ENCODE results near the gene ANKIB1.

The ANKIB1 gene

DNA sequence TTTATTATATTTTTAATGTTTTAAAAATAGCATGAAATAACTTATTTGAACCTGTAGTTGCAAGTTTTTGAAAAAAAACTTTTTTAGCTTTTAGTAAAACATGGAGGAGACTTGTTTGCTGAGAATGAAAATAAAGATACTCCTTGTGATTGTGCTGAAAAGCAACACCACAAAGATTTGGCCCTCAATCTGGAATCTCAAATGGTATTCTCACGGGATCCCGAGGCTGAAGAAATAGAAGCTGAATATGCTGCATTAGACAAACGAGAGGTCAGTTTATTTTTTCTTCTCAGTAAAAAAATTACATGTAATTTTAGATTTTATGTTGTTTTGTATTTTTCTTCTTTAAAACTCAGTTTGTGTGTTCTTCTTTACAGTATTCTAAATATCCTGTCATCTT lies 73.5 kb downstream of the ANKIB1 start:
- DNase-seq (ENCODE audit: extremely low spot score): no peak
- ChIA-PET CTCF (no interaction called here), POLR2A (no interaction called here)
- TF ChIP-seq SP1 (IDR thresholded peaks at IDR 0.05) (no peak), HDGF (IDR thresholded peaks at IDR 0.05; ENCODE audit: borderline replicate concordance) (no peak), L3MBTL2 (conservative IDR thresholded peaks at IDR 0.05) (no peak), CTBP1 (IDR thresholded peaks at IDR 0.05; ENCODE audit: borderline replicate concordance) (no peak), TARDBP (IDR thresholded peaks at IDR 0.05) (no peak), FOXM1 (IDR thresholded peaks at IDR 0.05; ENCODE audit: borderline replicate concordance) (no peak), SUZ12 (IDR thresholded peaks at IDR 0.05) (no peak), LEF1 (IDR thresholded peaks at IDR 0.05; ENCODE audit: borderline replicate concordance) (no peak), BHLHE40 (IDR thresholded peaks at IDR 0.05; ENCODE audit: borderline replicate concordance) (no peak), FOXA1 (IDR thresholded peaks at IDR 0.05) (no peak), ARNT (IDR thresholded peaks at IDR 0.05) (no peak)
- TF ChIP-seq, protein P1, sequence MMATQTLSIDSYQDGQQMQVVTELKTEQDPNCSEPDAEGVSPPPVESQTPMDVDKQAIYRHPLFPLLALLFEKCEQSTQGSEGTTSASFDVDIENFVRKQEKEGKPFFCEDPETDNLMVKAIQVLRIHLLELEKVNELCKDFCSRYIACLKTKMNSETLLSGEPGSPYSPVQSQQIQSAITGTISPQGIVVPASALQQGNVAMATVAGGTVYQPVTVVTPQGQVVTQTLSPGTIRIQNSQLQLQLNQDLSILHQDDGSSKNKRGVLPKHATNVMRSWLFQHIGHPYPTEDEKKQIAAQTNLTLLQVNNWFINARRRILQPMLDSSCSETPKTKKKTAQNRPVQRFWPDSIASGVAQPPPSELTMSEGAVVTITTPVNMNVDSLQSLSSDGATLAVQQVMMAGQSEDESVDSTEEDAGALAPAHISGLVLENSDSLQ (IDR thresholded peaks at IDR 0.05): no peak

DNA sequence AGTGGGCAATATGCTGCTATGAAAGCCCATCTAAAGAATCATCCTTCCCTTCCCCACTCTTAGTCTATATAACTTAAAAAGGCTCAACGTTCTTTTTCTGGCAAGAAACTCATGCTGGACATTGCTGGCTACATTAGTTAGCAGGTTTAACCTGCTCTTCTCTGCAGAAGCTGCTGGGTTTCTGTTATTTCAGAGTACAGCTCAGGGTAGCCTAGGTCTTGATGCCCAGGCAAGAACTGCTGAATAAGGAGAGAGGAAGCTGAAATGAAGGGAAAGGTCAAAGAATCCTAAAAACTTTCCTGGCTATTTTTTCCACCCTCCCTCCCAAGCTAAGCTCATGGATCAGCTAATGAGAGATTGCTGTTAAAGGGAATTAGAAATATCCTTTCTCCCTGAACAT lies 79.4 kb downstream of the ANKIB1 start:
- CTCF ChIA-PET: no interaction called here
- POLR2A ChIA-PET: no interaction called here
- no peak for TF ChIP-seq BHLHE40 (IDR thresholded peaks at IDR 0.05; ENCODE audit: borderline replicate concordance)
- TF ChIP-seq TARDBP (IDR thresholded peaks at IDR 0.05): no peak
- no peak for TF ChIP-seq ZNF384 (IDR thresholded peaks at IDR 0.05)
- no peak for TF ChIP-seq SP1 (IDR thresholded peaks at IDR 0.05)
- TF ChIP-seq HDGF (IDR thresholded peaks at IDR 0.05; ENCODE audit: borderline replicate concordance): no peak
- TF ChIP-seq FOXM1 (IDR thresholded peaks at IDR 0.05; ENCODE audit: borderline replicate concordance): no peak
- TF ChIP-seq NFRKB (IDR thresholded peaks at IDR 0.05): no peak
- no peak for TF ChIP-seq L3MBTL2 (conservative IDR thresholded peaks at IDR 0.05)
- TF ChIP-seq FOXA1 (IDR thresholded peaks at IDR 0.05): no peak
- TF ChIP-seq ARNT (IDR thresholded peaks at IDR 0.05): no peak
- no peak for TF ChIP-seq SUZ12 (IDR thresholded peaks at IDR 0.05)
- no peak for TF ChIP-seq LEF1 (IDR thresholded peaks at IDR 0.05; ENCODE audit: borderline replicate concordance)
- no peak for TF ChIP-seq CTBP1 (IDR thresholded peaks at IDR 0.05; ENCODE audit: borderline replicate concordance)
- no peak for TF ChIP-seq FOXK2 (IDR thresholded peaks at IDR 0.05)
- TF ChIP-seq ELF4 (IDR thresholded peaks at IDR 0.05): no peak
- TF ChIP-seq, protein P1 (IDR thresholded peaks at IDR 0.05): no peak
- DNase-seq (ENCODE audit: extremely low spot score): no peak

DNA sequence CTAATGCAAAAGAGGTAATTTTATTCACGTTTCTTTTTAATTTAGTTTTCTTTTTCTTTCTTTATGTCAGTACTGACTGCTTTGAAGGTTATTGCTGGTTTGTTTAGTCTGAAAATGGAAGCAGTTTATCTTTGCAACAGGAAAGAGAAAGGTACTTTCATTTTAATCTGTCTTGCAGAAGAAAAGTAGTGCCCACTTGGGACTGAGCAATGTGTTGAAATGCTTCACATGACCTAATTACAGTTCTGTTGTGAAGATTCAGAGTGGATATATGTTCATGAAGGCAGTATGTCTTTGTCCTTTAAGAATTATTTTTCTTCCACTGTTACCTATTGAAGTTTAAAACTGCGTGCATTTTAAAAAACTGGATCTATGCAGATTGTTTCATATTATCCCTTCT lies 80.1 kb downstream of the ANKIB1 start:
- ChIA-PET POLR2A (no interaction called here), CTCF (no interaction called here)
- no peak for DNase-seq (ENCODE audit: extremely low spot score)
- TF ChIP-seq, protein P1 (IDR thresholded peaks at IDR 0.05): no peak
- TF ChIP-seq L3MBTL2 (conservative IDR thresholded peaks at IDR 0.05) (no peak), FOXK2 (IDR thresholded peaks at IDR 0.05) (no peak), FOXM1 (IDR thresholded peaks at IDR 0.05; ENCODE audit: borderline replicate concordance) (no peak), FOXA1 (IDR thresholded peaks at IDR 0.05) (no peak), HDGF (IDR thresholded peaks at IDR 0.05; ENCODE audit: borderline replicate concordance) (no peak), LEF1 (IDR thresholded peaks at IDR 0.05; ENCODE audit: borderline replicate concordance) (no peak), SP1 (IDR thresholded peaks at IDR 0.05) (no peak)

DNA sequence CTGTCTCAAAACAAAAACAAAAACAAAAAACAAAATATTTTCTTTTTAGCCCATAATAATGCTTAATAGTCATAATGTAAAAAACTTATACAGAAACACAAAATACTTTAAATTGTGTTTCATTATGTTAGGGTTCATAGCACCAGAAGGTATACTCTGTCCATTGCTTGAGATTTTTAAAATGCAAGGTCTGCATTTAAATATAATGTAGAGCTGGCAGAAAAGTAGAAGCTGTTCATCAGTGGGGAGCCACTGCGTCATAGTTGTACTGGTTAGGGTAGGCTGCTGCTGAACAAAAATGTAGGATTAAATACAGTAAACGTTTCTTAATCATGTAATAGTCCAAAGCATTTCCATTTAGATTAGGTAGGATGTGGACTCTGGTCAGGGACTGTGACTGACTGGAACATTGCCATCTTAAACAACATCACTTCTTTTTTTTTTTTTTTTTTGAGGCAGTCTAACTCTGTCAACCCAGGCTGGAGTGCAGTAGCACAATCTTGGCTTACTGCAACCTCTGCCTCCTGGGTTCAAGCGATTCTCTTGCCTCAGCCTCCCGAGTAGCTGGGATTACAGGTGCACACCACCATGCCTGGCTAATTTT lies 85.2 kb downstream of the ANKIB1 start:
- ChIA-PET POLR2A (no interaction called here), CTCF (no interaction called here)
- DNase-seq (ENCODE audit: extremely low spot score): no peak
- TF ChIP-seq ARNT (IDR thresholded peaks at IDR 0.05): no peak

DNA sequence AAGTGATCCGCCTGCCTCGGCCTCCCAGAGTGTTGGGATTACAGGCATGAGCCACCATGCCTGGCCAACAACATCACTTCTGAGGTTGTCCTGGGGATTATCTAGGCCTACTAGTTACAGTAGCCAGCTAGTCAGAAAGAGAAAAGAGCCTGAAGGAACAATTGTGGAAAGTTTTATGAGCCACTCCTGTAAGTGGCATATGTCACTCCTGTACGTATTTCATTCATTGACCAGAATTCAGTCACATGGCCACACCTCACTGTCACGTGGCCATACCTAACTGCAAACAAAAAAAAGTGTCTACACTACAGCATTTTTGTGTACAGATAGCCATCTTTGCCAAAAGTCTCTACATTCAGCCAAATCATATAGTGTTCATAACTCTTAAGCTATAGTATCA lies 85.7 kb downstream of the ANKIB1 start:
- ChIA-PET CTCF (no interaction called here), POLR2A (no interaction called here)
- DNase-seq (ENCODE audit: extremely low spot score): no peak
- TF ChIP-seq, protein P1 (IDR thresholded peaks at IDR 0.05): 0 out of 2 replicates have a peak, but pooled peaks have one; percentile 2
- TF ChIP-seq SP1 (IDR thresholded peaks at IDR 0.05): no peak

DNA sequence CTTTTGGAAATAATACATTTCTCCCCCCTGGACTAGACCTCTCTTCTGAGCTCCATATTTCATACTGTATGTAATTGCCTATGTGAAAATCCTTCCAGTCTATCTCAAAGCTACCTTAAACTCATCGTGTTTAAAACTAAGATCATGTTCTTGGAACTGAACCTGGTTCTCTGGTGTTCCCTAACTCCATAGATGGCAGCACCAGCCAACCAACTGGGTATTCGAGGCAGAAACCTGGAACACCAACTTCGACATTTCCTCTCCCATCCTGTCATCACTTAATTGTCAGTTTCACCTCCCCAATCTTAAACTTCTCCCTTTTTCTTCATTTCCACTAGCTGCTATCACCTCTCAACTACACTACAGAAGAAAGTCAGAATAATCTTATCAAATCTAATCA lies 87.0 kb downstream of the ANKIB1 start:
- TF ChIP-seq CTBP1 (IDR thresholded peaks at IDR 0.05; ENCODE audit: borderline replicate concordance) (no peak), BHLHE40 (IDR thresholded peaks at IDR 0.05; ENCODE audit: borderline replicate concordance) (no peak), SUZ12 (IDR thresholded peaks at IDR 0.05) (no peak), TARDBP (IDR thresholded peaks at IDR 0.05) (no peak), LEF1 (IDR thresholded peaks at IDR 0.05; ENCODE audit: borderline replicate concordance) (no peak), NFRKB (IDR thresholded peaks at IDR 0.05) (no peak), ARNT (IDR thresholded peaks at IDR 0.05) (no peak), L3MBTL2 (conservative IDR thresholded peaks at IDR 0.05) (no peak), ELF4 (IDR thresholded peaks at IDR 0.05) (no peak), SP1 (IDR thresholded peaks at IDR 0.05) (no peak), FOXM1 (IDR thresholded peaks at IDR 0.05; ENCODE audit: borderline replicate concordance) (no peak), FOXK2 (IDR thresholded peaks at IDR 0.05) (no peak), HDGF (IDR thresholded peaks at IDR 0.05; ENCODE audit: borderline replicate concordance) (no peak), FOXA1 (IDR thresholded peaks at IDR 0.05) (no peak), ZNF384 (IDR thresholded peaks at IDR 0.05) (no peak)
- TF ChIP-seq, protein P1 (IDR thresholded peaks at IDR 0.05): no peak
- ChIA-PET POLR2A (no interaction called here), CTCF (no interaction called here)
- no peak for DNase-seq (ENCODE audit: extremely low spot score)

Data from HEK293T (cell line).